Hematopoietic multipotent progenitor cell treated with erythropoietin and hydrocortisone succinate and interleukin-3 and kit ligand, for 15 days (in vitro differentiated cells): ENCODE measurements around the gene CNPY3.

Experiments used
- DNase-seq: peaks from one replicate; pipeline ENCODE4 v3.0.0-alpha.2; 2015; ENCODE audit warnings: low spot score

CNPY3 gene

DNA sequence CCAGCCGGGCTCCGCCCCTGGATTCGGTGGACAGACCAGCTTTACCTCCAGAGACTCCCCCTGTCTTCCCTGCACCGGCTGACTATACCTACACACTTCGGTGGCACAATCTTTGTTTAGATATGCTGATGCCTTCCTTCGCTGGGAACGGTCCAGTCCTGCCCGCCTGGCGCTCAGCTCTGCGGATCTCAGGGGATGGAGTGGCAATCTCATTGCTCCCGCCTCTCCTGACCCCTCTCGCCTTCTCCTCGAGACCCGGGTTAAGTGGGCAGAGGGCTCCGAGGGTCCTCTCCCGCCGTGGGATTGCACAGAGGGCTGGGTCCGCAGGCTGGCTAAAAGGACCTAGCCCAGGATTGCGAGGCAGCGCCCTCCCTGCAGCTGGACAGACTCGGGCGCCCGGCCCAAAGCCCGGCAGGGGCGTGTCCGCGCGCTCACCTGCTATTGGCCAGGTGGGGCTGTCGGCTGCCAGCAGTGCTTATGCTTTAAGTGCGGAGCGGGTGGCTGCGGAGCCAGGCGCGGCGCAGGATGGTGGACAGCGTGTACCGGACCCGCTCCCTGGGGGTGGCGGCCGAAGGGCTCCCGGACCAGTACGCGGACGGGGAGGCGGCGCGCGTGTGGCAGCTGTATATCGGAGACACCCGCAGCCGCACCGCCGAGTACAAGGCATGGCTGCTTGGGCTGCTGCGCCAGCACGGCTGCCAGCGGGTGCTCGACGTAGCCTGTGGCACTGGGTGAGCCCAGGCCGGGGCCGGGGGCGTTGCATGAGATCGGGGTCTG is 31.2 kb downstream of the CNPY3 start, which contains the start of gene GNMT:
Gene GNMT (plus strand): TSS at position 512 of the 777 bp plus-strand sequence. CDS start 14 bp downstream, at position 526.
- DNase-seq: no peak

DNA sequence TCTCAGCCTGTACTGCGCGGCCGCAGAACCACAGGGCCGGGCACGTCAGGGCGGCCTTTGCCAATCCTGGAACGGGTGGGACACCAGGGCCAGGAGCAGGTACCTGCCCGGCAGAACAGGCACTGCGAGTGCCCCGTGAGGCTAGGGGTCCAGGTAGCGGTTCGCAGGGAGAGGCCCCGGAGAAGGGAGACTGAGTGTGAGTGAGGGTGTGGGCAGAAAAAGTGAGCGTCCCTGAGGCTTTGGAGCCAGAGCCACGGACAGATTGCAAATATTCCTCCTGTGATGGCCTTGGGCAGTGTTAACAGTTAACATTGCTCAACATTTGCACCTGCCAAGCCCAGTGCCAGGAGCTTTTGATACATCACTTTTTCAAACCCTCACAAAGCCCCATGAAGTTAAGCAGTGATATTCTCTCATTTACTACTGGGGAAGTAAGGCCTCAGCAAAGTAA is 31.8 kb downstream of the CNPY3 start:
- no peak for DNase-seq

DNA sequence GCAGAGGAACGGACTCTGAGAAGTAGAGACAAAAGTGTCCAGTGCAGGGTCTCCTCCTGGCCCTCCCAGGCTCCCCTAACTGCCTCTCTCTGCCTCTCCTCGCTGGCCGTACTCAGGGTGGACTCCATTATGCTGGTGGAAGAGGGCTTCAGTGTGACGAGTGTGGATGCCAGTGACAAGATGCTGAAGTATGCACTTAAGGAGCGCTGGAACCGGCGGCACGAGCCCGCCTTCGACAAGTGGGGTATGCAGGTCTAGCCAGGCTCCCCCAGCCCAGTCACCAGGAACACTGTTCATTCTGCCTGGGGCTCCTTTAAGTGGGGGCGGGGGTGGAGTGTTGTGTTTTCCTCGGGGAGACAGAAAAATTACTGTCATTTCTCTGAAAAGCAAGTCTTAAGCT is 32.8 kb downstream of the CNPY3 start:
- no peak for DNase-seq

DNA sequence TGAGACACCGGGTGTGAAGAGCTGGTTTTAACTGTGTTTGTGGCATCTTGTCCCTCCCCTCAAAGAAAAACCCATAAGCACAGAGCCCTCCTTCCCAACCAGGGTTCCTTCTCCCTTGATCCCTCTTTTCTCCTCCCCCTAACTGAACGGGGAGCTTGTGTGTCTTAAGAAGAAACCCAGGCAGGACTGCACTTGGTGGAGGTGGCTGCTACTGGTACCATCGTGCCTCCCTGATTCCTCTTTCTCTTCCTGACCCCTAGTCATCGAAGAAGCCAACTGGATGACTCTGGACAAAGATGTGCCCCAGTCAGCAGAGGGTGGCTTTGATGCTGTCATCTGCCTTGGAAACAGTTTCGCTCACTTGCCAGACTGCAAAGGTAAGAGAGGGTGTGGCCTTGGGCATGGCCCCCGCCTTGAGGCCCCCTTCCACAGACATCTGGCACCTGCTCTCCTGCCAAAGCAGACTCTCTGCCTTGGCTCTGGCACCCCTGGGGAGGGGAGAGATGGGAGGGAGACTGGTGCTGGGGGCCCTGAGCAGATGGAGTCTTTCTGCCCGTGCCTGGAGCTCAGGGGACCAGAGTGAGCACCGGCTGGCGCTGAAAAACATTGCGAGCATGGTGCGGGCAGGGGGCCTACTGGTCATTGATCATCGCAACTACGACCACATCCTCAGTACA is 33.4 kb downstream of the CNPY3 start:
- no peak for DNase-seq

DNA sequence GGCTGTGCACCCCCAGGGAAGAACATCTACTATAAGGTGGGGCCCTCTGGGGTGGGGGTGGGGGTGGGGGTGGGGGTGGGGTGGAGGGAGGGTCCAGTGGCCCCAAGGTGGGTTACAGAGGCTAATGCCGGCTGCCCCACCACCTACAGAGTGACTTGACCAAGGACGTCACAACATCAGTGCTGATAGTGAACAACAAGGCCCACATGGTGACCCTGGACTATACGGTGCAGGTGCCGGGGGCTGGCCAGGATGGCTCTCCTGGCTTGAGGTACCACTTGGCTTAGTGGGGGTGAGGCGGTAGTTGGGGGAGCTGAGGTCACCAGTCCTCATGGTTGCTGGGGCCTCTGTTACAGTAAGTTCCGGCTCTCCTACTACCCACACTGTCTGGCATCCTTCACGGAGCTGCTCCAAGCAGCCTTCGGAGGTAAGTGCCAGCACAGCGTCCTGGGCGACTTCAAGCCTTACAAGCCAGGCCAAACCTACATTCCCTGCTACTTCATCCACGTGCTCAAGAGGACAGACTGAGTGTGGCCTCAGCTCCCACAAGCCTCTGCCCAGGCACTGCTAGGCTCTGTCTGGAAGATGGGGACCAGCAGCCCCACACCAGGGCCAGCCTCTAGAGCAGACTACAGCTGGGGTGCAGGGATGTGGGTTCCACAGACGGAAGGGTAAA is 34.0 kb downstream of the CNPY3 start:
- no peak for DNase-seq

DNA sequence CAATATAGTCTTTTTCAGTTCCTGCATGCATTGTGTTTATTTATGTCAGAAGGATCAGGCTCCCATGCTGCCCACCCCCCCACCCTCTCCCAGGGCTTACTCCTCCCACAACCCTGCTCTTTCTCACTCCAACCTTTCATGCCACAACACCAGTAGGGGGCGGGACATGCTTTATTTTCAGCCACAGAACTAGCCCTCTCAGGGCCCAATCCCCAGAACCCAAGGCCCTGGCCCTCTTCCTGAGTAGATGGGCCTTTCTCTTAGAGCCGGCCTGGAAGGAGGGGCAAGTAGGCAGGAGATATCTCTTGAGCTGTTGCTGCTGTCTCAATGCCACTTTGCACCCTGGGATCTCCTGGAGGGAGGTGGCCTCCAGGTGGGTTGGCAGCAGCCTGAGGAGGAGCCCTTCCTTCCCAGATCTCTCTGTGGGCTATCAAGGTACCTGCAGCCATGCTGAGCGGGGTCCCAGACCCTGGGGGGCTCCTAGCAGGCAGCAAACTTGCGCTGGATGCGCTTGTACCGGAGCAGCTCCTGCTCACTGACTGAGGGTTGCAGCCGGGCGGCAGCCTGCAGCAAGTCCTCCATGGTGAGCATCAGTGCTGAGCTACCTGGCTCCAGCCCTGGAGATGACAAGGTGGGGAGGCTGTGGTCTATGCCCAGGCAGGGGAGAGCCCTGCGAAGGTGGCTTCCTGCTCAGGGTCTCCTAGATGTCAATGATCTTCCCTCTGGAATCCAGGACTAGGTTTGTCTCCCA is 34.8 kb downstream of the CNPY3 start:
- DNase-seq: peak; percentile 55

DNA sequence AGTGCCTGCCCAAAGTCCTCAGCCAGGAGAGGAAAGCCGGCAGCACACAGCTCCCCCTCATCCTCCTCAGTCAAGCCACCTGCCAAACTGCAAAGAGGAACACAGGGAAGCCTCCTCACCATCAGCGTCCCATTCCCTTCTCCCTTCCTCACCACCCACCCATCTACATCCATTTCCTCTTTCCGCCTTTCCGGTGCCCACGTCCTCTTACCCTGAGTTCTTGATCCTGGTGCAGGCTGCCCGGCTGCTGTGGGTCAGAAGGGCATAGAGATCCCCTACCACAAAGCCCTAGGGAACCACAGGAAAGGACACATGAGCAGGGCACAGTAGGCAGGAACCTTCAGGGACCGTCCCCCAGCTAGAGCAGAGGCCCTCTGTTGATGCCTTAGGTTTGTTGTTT is 37.3 kb downstream of the CNPY3 start:
- no peak for DNase-seq

DNA sequence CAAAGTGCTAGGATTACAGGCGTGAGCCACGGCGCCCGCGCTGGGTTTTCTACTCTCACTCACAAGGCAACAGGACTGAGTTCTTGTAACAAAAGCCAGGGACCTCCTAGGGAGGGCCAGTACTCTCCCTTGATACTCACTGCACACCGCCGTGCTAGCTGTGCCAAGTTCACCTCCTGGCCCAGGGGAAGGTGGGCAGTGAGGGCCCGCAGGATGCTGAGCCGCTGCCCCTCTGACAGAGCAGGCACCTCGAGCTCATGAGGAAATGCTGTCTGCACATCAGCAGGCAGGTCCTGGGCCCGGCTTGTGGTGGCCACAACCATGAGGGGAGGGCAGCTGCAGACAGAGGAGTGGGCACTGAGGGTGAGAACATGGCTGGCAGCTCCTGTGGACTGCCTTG is 37.9 kb downstream of the CNPY3 start:
- no peak for DNase-seq

DNA sequence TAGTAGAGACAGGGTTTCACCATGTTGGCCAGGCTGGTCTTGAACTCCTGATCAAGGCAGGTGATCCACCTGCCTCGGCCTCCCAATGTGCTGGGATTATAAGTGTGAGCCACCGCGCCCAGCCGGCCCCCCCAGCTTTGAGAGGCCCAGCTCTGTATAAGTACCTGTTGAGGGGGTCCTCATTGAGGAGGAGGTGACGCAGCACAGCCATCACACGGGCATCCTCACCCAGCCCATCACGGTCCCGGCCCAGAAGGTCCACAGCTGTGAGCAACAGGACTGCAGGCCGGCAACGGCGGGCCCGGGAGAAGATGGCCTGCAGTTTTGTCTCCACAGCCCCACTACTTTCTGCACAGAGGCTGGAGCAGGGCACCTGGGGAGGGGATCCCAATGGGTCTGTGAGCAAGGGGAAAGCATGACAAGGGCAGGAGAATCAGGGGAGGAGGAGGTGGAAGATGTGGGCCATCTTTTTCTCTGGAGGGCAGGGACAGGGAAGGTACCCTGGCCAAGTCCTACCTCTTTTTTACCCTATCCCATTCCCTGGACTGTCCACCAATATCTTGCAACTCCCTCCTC is 38.9 kb downstream of the CNPY3 start:
- no peak for DNase-seq

DNA sequence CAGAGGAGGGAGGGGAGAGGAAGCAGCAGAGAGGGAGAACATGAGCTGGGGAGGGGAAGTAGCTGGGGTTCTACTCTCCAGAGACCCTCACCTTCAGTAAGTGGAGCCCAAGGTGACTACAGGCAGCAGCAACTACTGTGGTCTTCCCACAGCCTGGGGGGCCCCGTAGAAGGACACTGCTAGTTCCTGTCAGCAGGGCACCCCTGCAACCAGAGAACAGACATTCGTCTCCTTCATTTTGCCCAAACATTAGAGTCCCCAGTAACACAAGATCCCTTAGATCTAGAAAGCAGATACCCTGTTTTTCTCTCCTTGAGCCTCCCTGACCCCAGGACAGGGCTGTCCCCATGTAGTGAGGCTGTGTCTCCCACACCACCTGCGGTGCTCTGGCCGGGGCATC is 39.5 kb downstream of the CNPY3 start:
- DNase-seq: no peak

DNA sequence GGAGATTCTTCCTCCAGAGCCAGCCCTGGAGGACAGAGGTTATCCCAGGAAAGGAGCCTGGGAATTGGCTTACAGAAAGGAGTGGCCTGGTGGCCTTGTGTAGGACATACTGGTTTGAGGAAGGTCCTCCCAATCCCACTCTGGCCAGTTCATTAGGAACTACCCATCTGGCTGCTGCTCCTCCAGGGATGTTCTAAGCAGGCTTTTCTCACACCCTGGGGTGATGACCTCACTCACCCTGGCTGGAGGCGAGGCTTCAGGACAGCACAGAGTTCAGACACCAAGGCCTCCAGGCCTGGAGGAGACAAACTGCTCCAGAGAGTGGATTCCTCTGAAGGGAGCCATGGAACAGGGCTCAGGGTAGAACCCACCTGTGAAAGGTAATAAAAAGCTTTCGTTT is 40.2 kb downstream of the CNPY3 start:
- DNase-seq: no peak

DNA sequence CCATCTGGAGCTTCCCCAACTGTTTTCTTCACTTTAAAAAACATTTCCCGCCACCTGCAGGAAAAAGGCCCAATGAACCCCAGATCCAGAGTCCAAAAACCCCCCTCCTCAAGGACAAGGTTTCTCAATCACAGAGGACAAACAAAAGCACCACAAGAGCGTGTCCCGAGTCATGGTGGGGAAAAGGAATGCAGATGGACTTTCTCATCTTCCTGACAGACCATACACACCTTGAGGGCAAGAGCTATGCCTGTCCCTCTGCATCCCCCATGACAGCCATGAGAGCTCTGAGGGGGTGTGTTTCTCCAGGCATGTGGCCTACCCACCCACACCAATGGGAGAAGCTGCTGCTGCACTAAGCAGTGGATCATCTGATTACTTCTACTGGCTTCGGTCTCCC is 40.7 kb downstream of the CNPY3 start:
- no peak for DNase-seq

DNA sequence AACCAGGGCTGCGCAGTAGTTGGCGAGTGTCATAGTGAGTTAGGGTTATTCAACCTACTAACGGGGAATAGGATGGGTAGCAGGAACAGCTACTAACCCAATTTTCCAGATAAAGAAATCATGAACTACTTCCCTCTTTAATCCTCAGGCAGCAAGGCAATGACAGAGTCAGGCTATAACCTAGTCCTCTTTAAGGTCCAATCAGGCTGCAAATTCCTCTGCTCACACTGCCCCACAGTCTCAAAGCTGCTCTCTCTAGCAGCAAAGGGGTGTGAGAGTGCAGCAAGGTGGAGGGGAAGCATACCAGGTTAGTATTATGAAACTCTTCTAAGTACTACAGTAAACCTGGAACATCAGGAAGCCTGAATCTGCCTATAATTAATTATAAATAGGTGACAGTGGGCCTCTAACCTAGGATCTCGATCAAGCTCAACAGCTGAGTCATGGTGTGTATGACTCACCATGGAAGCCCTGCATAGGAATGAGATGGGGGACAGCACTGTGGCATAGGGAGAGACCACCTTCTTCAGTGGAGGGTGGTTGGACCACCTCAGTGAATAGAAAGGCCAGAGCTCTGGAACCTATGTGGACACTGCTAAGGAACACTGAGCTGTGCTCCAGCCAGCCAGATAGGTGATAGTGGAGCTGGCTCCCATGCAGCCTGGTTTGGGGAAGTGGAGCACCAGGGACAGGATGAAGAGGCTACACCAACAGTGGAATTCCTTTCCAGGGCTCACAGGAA is 41.8 kb downstream of the CNPY3 start:
- peak; percentile 36 for DNase-seq

DNA sequence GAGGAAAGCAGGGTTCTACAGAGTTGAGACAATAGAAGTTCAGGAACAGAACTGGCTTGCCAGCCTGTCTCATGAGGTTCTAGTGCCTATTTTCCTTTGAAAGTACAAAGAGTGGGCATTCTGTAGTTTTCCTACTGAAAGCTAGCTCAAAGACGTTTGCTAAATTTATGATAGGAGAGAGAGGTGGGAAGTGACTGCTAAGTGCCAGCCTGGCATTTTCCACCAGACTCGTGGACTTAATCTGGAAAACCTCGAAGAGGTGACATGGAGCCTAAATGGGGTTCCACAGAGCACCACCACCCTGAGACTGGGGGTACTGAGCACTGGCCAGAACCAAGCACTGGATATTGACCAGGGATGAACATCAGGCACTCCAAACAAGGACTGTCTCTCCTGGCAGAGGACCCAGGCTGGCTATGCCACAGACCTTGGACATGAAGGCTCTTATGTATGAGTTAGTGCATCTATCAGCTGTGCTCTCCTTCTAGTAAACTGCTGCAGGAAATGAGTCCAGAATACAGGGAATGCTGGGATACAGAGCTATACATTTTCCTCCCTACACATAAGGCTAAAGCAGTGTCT is 42.6 kb downstream of the CNPY3 start:
- DNase-seq: no peak

DNA sequence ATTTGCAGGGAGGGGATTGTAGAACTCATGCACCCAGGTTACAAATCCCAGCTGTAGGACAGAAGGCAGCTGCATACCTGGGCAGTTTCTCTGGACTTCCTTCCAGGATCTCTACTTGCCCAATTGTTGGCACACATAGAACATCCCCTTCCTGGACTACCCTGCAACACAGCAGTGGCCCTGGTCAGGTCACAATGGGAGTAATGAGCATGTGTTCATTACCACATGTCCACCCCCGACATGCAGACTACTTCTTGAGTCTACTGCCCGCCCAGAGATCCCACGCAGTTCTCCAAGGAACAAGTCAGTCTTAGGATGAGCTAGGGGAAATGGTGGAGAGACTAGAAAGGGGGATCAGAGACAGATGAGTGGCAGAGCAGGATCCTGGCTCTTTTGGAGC is 44.6 kb downstream of the CNPY3 start:
- no peak for DNase-seq

DNA sequence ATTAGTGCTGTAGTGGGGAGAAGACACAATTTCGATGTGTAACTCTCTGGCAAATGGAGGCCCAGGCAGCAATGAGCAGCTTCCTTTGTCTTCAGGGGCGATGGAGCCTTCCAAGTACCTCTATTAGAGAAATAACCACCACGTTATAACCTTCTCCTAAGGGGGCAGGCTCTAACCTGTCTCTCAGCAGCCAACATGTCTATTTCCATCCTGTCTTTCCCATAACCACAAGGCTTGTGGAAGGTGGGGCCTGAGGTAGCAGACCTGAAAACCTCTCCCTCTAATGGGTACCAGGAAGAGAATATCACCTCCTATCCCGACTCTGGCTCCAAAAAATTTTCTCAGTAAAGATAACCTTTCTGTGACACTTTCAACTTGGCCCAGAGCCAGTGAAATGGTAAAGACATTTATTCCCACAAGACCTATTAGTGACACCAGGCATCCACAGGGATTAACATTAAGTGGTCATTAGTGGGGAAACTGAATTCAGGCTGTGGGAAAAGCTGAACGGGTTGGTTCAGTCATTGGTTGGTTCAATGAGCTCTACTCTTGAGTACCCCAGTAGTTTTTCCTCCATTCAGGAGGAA is 45.7 kb downstream of the CNPY3 start:
- no peak for DNase-seq

DNA sequence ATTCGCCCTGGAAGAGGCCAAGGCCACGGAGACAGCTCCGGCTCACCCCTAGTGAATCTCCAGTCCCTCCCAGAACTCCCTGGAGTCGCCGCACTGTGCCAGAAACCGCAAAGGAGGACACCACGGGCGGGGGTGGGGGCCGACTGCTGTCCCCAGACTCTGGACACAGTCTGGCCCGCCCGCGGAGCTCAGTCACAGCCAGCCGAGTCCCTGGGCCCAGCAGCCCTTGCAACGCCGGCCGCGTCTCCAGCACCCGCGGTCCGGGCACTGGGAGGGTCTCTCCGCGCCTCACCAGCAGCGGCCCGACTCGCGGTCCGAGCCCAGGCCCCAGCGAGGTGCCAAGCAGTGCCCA is 49.2 kb downstream of the CNPY3 start:
- peak; percentile 28 for DNase-seq

DNA sequence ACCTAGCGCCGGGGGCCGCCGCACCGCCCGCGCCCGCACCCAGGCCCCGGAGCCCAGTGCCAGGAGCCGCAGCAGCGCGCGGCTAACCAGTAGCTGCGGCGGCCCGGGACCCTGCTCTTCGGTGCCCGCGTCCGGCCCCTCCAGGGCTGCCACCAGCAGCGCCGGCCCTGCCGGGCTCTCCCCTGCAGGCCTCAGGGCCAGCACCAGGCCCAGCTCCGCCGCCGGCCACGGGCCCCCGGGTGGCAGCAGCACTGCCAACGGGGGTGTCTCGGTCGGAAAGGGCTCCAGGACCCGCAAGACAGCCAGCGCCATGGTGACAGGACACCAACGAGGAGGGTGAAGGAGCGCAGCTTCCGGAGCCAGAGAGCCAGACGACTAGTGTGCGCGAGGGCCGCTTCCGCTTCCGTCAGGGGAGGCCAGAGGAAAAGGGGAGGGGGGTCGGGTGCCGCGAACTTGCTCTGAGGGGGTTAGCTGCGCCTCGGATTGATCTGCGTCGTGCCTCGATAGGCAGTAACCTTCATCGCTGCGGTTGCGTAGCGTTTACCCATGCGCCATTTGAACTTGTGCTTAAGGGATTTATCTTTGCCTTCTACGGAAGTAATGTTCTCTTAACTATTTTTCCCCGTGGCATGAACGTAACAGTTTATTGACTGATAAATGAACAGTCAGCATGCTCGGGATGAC is 49.7 kb downstream of the CNPY3 start, which contains the start of gene PEX6:
Gene PEX6 (minus strand): TSS at position 343 of the 684 bp plus-strand sequence. CDS start 31 bp downstream, at position 312.
- peak; percentile 77 for DNase-seq

DNA sequence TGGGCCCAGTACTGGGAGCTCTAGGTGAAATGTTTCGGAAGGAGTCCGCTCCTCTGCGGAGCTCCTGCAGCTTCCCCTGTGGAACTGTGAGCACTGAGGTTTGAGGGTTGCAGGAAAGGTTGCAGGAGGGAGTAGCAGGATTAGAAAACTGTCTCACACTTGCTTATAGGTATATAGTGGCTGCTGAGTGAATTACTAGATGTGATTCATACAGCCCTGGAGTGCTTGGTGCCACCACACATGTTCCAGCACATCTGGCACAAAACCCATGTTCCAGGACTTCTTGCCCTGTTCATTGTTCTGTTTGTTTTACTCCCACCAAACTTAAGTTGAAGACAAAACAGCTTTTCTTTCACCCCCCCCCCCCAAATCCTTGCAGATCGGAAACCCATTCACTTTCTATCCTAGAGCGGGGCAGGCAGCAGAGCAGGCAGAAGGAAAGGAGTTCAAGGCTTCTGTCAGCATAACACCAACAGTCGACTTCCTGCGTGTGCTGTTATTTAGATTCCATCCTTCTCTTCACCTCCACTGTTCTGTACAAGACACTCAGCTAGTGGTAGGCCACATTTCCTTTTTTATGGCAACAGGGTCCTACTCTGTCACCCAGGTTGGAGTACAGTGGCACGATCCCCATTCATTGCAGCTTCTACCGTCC is 50.4 kb downstream of the CNPY3 start:
- DNase-seq: no peak
